Adrenal gland (tissue), 5 donors: ENCODE results near the gene AHNAK.

Source experiments
- POLR2A ChIP-seq, 2 donors: fragments of 450-650 bp; IDR thresholded peaks; one replicate each; pipeline ENCODE4 v1.6.1; 2017; ENCODE audit warnings: antibody characterized with exemption in 2 of 2, mild to moderate bottlenecking in 2 of 2, moderate library complexity in 1 of 2
- TF ChIP-seq, protein P1 (sequence below), 6 experiments: fragments of 450-650 bp in 4 of 6; fragments of 200-600 bp in 2 of 6; sonication (generic) in 1 of 6; IDR thresholded peaks; 1 replicate in 5 of 6; 2 replicates in 1 of 6; pipeline versions ENCODE4 v1.5.1 to v1.8.0; 2016 to 2021; ENCODE audit warnings: antibody characterized with exemption in 6 of 6, mild to moderate bottlenecking in 2 of 6, moderate library complexity in 1 of 6
- donor health status: DM: no; HTN: no; CAD: no.

DNA sequence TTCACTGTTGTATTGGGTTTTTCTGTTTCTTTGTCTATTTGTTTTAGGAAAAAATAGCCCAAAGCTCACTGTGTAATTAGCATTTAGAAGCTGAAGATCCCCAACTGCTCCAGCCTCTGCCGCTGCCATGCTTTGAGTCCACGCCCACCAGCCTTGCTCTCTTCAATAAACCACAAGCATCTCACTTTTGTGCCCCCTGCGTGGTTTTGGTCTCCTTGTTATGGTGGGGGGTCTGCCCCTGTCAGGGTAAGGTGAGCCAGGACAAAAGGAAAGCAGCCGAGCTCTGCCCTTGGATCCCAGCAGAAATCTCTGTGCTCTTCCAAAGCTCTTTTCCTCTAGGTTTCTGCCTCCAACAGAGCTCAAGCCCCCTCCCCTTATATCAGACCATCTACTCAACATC is 123.6 kb downstream of the AHNAK start:
- TF ChIP-seq, protein P1, sequence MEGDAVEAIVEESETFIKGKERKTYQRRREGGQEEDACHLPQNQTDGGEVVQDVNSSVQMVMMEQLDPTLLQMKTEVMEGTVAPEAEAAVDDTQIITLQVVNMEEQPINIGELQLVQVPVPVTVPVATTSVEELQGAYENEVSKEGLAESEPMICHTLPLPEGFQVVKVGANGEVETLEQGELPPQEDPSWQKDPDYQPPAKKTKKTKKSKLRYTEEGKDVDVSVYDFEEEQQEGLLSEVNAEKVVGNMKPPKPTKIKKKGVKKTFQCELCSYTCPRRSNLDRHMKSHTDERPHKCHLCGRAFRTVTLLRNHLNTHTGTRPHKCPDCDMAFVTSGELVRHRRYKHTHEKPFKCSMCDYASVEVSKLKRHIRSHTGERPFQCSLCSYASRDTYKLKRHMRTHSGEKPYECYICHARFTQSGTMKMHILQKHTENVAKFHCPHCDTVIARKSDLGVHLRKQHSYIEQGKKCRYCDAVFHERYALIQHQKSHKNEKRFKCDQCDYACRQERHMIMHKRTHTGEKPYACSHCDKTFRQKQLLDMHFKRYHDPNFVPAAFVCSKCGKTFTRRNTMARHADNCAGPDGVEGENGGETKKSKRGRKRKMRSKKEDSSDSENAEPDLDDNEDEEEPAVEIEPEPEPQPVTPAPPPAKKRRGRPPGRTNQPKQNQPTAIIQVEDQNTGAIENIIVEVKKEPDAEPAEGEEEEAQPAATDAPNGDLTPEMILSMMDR (IDR thresholded peaks at IDR 0.05), result no peak
- TF ChIP-seq POLR2A (IDR thresholded peaks at IDR 0.05), result no peak
